Right atrium auricular region (tissue), 2 donors: ENCODE data around the gene TENM4. TPM values are rescaled to one million over a fixed set of nuclear protein-coding genes. Genes with fewer than 3 reads are reported as not detected.
A peak's percentile ranks its signal among the peaks of the same experiment; 100 is the strongest.

Source experiments
- DNase-seq: peaks from one replicate; pipeline ENCODE4 v3.0.0-alpha.2; 2019; ENCODE audit warnings: low spot score
- H3K27ac ChIP-seq, 2 donors: fragments of 200-600 bp; sonication (generic); 1 replicate in 1 of 2; 2 replicates in 1 of 2; pipeline ENCODE4 v1.5.1; 2016 to 2019
- H3K27me3 ChIP-seq, 2 donors: fragments of 200-600 bp; sonication (generic); one replicate each; pipeline versions ENCODE4 v1.5.1 to v1.6.0; 2017 to 2019
- H3K36me3 ChIP-seq: fragments of 200-600 bp; sonication (generic); one replicate; pipeline ENCODE4 v1.5.1; 2016
- H3K4me1 ChIP-seq, 2 donors: fragments of 200-600 bp; sonication (generic); one replicate each; pipeline versions ENCODE4 v1.5.1 to v1.6.0; 2017 to 2019
- H3K4me3 ChIP-seq, 2 donors: fragments of 200-600 bp; sonication (generic); 1 replicate in 1 of 2; 2 replicates in 1 of 2; pipeline ENCODE4 v1.5.1; 2017 to 2019; ENCODE audit warnings: mild to moderate bottlenecking in 1 of 2, moderate library complexity in 1 of 2
- H3K9me3 ChIP-seq, 2 donors: fragments of 200-600 bp; sonication (generic); one replicate each; pipeline ENCODE4 v1.5.1; 2019
- total RNA-seq, 2 donors: library from RNA; depleted of rRNA; stranded (reverse); fragments of >200 nt; gene quantifications; one replicate each; pipeline ENCODE4 v1.1.0, GENCODE V29; 2016
- TF ChIP-seq, protein P1 (sequence below), 2 donors: fragments of 200-600 bp; sonication (generic); IDR thresholded peaks; one replicate each; pipeline ENCODE4 v1.5.1; 2019; ENCODE audit warnings: antibody characterized with exemption in 2 of 2

Gene TENM4
- total RNA-seq, 2 donors from 2014 or later = 0.30 to 0.98 TPM

- DNase-seq = no peak
- Histone ChIP-seq H3K9me3 (no peaks in the 10 kb centered on the region), H3K27ac (no peak overlapping the region), H3K36me3 (no peaks in the 10 kb centered on the region), H3K4me1 (no peaks in the 10 kb centered on the region), H3K4me3 (no peak overlapping the region), H3K27me3 (no peaks in the 10 kb centered on the region)
- TF ChIP-seq, protein P1, sequence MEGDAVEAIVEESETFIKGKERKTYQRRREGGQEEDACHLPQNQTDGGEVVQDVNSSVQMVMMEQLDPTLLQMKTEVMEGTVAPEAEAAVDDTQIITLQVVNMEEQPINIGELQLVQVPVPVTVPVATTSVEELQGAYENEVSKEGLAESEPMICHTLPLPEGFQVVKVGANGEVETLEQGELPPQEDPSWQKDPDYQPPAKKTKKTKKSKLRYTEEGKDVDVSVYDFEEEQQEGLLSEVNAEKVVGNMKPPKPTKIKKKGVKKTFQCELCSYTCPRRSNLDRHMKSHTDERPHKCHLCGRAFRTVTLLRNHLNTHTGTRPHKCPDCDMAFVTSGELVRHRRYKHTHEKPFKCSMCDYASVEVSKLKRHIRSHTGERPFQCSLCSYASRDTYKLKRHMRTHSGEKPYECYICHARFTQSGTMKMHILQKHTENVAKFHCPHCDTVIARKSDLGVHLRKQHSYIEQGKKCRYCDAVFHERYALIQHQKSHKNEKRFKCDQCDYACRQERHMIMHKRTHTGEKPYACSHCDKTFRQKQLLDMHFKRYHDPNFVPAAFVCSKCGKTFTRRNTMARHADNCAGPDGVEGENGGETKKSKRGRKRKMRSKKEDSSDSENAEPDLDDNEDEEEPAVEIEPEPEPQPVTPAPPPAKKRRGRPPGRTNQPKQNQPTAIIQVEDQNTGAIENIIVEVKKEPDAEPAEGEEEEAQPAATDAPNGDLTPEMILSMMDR (IDR thresholded peaks at IDR 0.05) = no peak
Measured at GRCh38 chr11:78841456-78842060, 599.3 kb downstream of the TENM4 start.

DNA sequence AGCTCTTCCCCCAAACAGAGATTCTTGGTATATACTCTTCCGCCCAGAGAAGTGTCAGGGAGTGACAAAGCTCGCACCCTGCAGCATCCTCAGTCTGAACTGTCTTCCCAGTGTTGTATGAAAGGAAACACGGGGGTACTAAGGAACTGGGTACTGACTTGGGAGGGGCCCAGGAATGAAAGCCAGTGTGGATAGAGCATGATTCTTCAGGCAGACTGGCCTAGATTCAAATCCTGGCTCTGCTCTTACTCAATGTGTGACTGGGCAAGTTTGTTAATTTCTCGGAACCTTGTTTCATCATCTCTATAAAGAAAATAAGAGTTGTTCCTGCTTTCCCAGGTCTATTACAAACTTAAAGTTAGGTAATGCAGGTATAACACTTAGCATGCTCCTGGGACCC, 600.2 kb downstream of the TENM4 start:
- H3K27me3 ChIP-seq = no peaks in the 10 kb centered on the region
- H3K9me3 ChIP-seq = no peaks in the 10 kb centered on the region
- peak overlapping the region in 1 of 2 donors; percentile 67 for H3K27ac ChIP-seq
- no peaks in the 10 kb centered on the region for H3K4me1 ChIP-seq
- TF ChIP-seq, protein P1 (IDR thresholded peaks at IDR 0.05) = no peak
- H3K36me3 ChIP-seq = no peaks in the 10 kb centered on the region
- H3K4me3 ChIP-seq = no peak overlapping the region
- no peak for DNase-seq

DNA sequence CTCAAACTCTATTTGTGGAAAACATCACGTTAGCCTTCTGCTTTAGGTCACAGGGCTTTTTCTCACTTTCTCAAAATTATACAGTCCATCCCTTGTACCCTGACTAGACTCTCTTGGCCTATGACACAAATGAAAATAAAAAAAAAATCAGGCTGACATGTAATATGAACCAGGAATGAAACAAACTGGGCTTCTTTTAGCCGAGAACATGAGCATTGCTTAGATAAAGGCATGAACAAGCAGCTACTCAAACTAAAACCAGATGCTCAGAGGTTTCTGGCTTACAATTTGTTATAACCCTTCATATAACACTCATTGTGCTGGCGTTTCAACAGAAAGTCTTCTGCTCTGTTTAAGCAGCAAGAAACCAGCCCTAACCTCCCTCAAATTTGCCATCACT, 600.6 kb downstream of the TENM4 start:
- no peaks in the 10 kb centered on the region for H3K36me3 ChIP-seq
- DNase-seq = no peak
- H3K4me3 ChIP-seq = no peak overlapping the region
- H3K27ac ChIP-seq = peak overlapping the region in 1 of 2 donors; percentile 67
- TF ChIP-seq, protein P1 (IDR thresholded peaks at IDR 0.05) = no peak
- H3K4me1 ChIP-seq = no peaks in the 10 kb centered on the region
- no peaks in the 10 kb centered on the region for H3K9me3 ChIP-seq
- H3K27me3 ChIP-seq = no peaks in the 10 kb centered on the region

DNA sequence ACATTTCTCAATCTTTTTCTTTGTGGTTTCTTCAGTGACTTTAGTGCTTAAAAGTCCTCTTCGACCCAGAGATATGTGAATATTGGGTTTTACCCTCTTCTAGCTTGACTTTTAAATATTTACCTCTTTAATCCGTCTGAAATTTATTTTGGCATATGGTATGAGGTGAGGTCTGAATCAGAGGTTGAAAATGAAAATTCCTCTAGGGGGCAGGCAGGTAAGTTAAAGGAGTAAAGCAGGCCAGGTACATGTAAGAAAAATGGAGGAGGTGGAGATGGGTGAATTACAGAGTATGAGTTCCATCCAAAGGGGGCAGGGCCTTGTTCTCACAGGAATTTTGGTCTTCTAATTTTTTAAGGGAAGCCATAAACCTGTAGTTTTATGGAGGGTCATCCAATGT, 602.4 kb downstream of the TENM4 start:
- no peaks in the 10 kb centered on the region for H3K36me3 ChIP-seq
- no peaks in the 10 kb centered on the region for H3K9me3 ChIP-seq
- no peaks in the 10 kb centered on the region for H3K4me1 ChIP-seq
- no peaks in the 10 kb centered on the region for H3K27me3 ChIP-seq
- TF ChIP-seq, protein P1 (IDR thresholded peaks at IDR 0.05) = no peak
- no peak overlapping the region for H3K4me3 ChIP-seq
- no peak for DNase-seq
- no peak overlapping the region for H3K27ac ChIP-seq

DNA sequence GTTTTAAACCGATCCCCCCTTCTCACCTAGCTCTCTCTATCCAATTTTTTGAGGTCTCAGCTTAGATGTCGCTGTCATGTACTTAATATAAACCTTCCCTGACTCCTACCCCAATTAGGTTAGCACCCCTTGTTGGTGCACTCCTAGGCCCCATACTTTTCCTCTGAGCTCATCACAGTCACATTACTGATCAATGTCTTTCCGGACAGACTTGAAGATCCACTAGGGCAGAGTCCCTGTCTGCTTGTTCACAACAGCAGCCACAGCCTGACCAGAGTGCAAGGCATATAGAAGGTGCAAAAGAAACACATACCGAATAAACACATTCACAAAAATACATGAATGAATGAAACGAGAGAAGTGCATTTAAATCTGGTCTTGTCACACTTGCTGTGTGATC, 605.2 kb downstream of the TENM4 start:
- Histone ChIP-seq H3K4me3 (no peak overlapping the region), H3K9me3 (no peaks in the 10 kb centered on the region), H3K27ac (no peak overlapping the region), H3K36me3 (no peaks in the 10 kb centered on the region), H3K27me3 (no peaks in the 10 kb centered on the region), H3K4me1 (no peaks in the 10 kb centered on the region)
- TF ChIP-seq, protein P1 (IDR thresholded peaks at IDR 0.05) = no peak
- no peak for DNase-seq

DNA sequence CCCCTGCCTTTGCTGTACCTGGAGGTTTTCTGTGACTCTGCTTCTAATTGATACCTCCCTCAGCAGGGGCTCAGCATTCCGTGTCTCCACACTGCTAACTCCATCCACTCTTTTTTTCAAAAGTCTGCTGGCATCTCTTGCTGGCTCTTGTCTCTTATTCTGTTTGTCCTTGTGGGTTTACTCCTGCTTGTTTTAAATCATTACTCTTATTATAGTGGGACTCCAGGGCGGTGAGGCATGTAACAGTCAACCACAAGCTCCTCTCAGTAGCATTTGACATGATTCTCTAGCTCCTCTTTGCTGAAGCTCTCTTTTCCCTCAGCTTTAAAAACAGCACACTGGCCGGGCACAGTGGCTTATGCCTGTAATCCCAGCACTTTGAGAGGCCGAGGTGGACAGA, 605.9 kb downstream of the TENM4 start:
- no peaks in the 10 kb centered on the region for H3K36me3 ChIP-seq
- no peaks in the 10 kb centered on the region for H3K4me1 ChIP-seq
- TF ChIP-seq, protein P1 (IDR thresholded peaks at IDR 0.05) = no peak
- H3K27me3 ChIP-seq = no peaks in the 10 kb centered on the region
- H3K9me3 ChIP-seq = no peaks in the 10 kb centered on the region
- no peak overlapping the region for H3K4me3 ChIP-seq
- no peak overlapping the region for H3K27ac ChIP-seq
- DNase-seq = no peak
